ENCODE data around the gene PPP3CA.

The PPP3CA gene

DNA sequence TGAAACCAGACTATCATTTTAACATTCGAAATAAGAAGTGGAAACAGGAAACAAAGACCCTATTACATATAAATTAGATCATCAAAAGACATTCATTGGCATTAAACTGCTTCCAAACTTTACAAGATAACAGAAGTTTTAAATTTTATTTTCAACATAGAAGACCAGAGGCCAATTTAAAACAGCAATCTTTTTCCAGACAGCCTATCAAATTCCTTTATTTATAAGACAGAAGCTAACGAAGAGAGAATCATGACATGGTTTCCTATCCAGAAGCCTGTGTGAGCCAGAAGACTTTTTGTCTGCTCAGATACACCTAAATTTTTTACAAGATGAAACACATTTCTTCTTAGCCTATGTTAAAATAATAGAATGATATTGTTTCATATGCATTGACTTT is 291.9 kb downstream of the PPP3CA start:
- no peaks in the 10 kb centered on the region for H3K27me3 ChIP-seq (ENCODE audit: insufficient read depth, low read depth)

DNA sequence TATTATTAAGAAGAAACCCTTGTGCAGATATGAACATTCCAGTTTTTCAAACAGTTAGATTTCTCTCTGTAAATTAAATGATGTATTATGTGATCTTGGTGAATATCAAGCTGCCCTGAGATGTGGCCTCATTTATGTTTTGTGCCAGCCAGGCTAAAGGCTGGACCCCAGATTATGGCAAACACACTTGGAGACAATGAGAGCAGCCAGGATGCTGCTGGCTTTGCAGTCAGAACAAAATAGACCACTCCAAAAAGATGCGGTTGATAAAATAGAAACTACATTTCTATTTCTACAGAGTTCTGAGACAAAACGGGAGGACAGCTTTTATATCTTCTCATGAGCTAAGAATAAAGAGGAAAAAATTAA is 296.5 kb downstream of the PPP3CA start:
- Histone ChIP-seq H3K4me1 (ENCODE audit: low read depth, poor library complexity, severe bottlenecking) (no peaks in the 10 kb centered on the region), H3K4me3 (IDR thresholded peaks at IDR 0.05; ENCODE audit: insufficient read depth, low read depth, low read length) (no peak overlapping the region), H4K20me1 (ENCODE audit: insufficient read depth) (no peaks in the 10 kb centered on the region), H3K79me2 (ENCODE audit: insufficient read depth, low read depth) (no peaks in the 10 kb centered on the region), H3K9ac (no peak overlapping the region), H2AFZ (ENCODE audit: low read depth) (no peak overlapping the region), H3K4me2 (no peak overlapping the region), H3K27me3 (ENCODE audit: insufficient read depth, low read depth) (no peaks in the 10 kb centered on the region), H3K36me3 (ENCODE audit: insufficient read depth) (no peaks in the 10 kb centered on the region), H3K27ac (no peak overlapping the region)
- TF ChIP-seq, protein P1, sequence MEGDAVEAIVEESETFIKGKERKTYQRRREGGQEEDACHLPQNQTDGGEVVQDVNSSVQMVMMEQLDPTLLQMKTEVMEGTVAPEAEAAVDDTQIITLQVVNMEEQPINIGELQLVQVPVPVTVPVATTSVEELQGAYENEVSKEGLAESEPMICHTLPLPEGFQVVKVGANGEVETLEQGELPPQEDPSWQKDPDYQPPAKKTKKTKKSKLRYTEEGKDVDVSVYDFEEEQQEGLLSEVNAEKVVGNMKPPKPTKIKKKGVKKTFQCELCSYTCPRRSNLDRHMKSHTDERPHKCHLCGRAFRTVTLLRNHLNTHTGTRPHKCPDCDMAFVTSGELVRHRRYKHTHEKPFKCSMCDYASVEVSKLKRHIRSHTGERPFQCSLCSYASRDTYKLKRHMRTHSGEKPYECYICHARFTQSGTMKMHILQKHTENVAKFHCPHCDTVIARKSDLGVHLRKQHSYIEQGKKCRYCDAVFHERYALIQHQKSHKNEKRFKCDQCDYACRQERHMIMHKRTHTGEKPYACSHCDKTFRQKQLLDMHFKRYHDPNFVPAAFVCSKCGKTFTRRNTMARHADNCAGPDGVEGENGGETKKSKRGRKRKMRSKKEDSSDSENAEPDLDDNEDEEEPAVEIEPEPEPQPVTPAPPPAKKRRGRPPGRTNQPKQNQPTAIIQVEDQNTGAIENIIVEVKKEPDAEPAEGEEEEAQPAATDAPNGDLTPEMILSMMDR (conservative IDR thresholded peaks at IDR 0.05; ENCODE audit: low read depth, low read length), result no peak

More for the DNA sequence above, 291.9 kb downstream of the PPP3CA start:
- H2AFZ ChIP-seq (ENCODE audit: low read depth), result no peak overlapping the region
- H3K4me3 ChIP-seq (IDR thresholded peaks at IDR 0.05; ENCODE audit: insufficient read depth, low read depth, low read length), result no peak overlapping the region
- H4K20me1 ChIP-seq (ENCODE audit: insufficient read depth), result no peaks in the 10 kb centered on the region
- no peaks in the 10 kb centered on the region for H3K36me3 ChIP-seq (ENCODE audit: insufficient read depth)
- H3K79me2 ChIP-seq (ENCODE audit: insufficient read depth, low read depth), result no peaks in the 10 kb centered on the region
- TF ChIP-seq, protein P1 (conservative IDR thresholded peaks at IDR 0.05; ENCODE audit: low read depth, low read length), result no peak
- H3K9ac ChIP-seq, result no peak overlapping the region
- H3K27ac ChIP-seq, result no peak overlapping the region
- no peak overlapping the region for H3K4me2 ChIP-seq
- no peaks in the 10 kb centered on the region for H3K4me1 ChIP-seq (ENCODE audit: low read depth, poor library complexity, severe bottlenecking)

DNA sequence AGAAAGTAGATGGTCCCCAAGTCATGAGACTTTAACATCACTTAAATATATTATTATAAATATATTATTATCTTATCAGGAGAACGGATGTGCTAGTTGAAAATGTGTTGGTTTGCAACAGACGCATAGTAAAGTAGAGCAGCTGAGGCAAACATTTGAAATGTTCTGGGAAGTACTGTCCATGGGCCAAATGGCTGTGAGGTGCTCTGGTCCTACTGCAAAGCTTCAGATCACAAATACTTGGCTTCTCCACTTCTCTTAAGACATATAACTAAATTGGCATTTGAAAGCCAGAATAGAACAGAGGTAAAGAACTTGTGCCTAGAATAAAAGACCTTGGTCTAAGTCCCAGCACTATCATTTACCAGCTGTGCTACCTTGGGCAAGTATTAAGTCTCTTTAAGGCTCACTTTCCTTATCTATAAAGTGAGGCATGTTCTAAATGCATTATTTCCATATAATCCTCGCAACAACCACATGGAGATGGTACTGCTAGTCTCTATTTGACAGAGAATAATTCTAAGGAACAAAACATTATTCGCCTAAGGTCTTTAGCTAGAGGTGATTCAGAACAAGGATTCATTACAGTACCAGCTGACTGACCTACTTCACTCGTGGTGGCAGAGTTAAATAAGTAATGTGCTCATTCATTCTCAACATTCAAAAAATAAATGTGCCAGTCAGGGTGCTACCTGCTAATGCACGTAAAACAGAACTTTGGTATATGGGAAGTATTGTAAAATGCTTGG is 297.1 kb downstream of the PPP3CA start:
- Histone ChIP-seq H3K4me1 (ENCODE audit: low read depth, poor library complexity, severe bottlenecking) (no peaks in the 10 kb centered on the region), H3K27ac (no peak overlapping the region), H3K79me2 (ENCODE audit: insufficient read depth, low read depth) (no peaks in the 10 kb centered on the region), H3K9ac (no peak overlapping the region), H3K4me2 (no peak overlapping the region), H3K36me3 (ENCODE audit: insufficient read depth) (no peaks in the 10 kb centered on the region), H3K4me3 (IDR thresholded peaks at IDR 0.05; ENCODE audit: insufficient read depth, low read depth, low read length) (no peak overlapping the region), H2AFZ (ENCODE audit: low read depth) (no peak overlapping the region), H3K27me3 (ENCODE audit: insufficient read depth, low read depth) (no peaks in the 10 kb centered on the region), H4K20me1 (ENCODE audit: insufficient read depth) (no peaks in the 10 kb centered on the region)
- TF ChIP-seq, protein P1 (conservative IDR thresholded peaks at IDR 0.05; ENCODE audit: low read depth, low read length), result no peak

DNA sequence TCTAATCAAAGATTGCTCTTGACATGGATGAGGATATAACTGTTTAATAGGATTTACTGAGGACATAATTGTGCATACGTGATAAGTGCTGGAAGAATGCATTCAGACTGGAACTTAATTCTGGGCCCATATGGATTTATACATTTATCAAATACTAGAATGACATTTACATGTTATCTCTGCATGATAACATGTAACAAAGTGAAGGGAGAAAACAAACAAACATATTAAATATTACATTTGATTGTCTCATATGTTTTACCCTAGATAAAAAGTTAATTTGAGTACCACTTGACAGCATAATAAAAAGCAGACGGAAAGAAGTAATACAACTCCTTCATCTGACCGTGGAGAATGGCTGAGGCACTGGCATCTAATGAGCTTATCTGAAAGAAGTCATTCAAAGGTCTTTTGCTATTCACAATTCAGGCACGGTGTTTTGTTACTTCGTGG is 297.8 kb downstream of the PPP3CA start:
- Histone ChIP-seq H3K36me3 (ENCODE audit: insufficient read depth) (no peaks in the 10 kb centered on the region), H3K4me1 (ENCODE audit: low read depth, poor library complexity, severe bottlenecking) (no peaks in the 10 kb centered on the region), H3K9ac (no peak overlapping the region), H3K79me2 (ENCODE audit: insufficient read depth, low read depth) (no peaks in the 10 kb centered on the region), H3K27me3 (ENCODE audit: insufficient read depth, low read depth) (no peaks in the 10 kb centered on the region), H3K4me2 (no peak overlapping the region), H3K4me3 (IDR thresholded peaks at IDR 0.05; ENCODE audit: insufficient read depth, low read depth, low read length) (no peak overlapping the region), H2AFZ (ENCODE audit: low read depth) (no peak overlapping the region), H3K27ac (no peak overlapping the region), H4K20me1 (ENCODE audit: insufficient read depth) (no peaks in the 10 kb centered on the region)
- TF ChIP-seq, protein P1 (conservative IDR thresholded peaks at IDR 0.05; ENCODE audit: low read depth, low read length), result no peak

All from KMS-11 (cell line).